Neuronal stem cell (in vitro differentiated cells): ENCODE measurements around the gene ANKRD62.
A peak's percentile ranks its signal among the peaks of the same experiment; 100 is the strongest.
"Not testable (repeated sequence)": the region's sequence is repeated elsewhere in the genome, so short reads cannot be mapped to it uniquely, and the experiment has no call there.

Experiments used
- DNase-seq: peaks from one replicate; pipeline ENCODE4 v3.0.0-alpha.2; 2013; ENCODE audit warnings: low spot score
- H2AFZ ChIP-seq: one replicate; pipeline ENCODE4 v1.6.1; 2013; ENCODE audit warnings: mild to moderate bottlenecking, low read length, inconsistent platforms
- H2AK5ac ChIP-seq: 2 replicates; pipeline ENCODE4 v1.6.1; 2013; ENCODE audit warnings: low read depth, mild to moderate bottlenecking, inconsistent platforms, low read length, moderate library complexity, mixed read lengths
- H2BK120ac ChIP-seq: 2 replicates; pipeline ENCODE4 v1.6.1; 2013; ENCODE audit warnings: low read depth, mild to moderate bottlenecking, inconsistent platforms, low read length, moderate library complexity, mixed read lengths
- H2BK12ac ChIP-seq: one replicate; pipeline ENCODE4 v1.6.1; 2013; ENCODE audit warnings: low read length, inconsistent platforms
- H2BK15ac ChIP-seq: 2 replicates; pipeline ENCODE4 v1.6.1; 2013; ENCODE audit warnings: mild to moderate bottlenecking, low read length, inconsistent platforms, mixed read lengths
- H2BK5ac ChIP-seq: one replicate; pipeline ENCODE4 v1.6.1; 2013; ENCODE audit warnings: inconsistent platforms, mild to moderate bottlenecking, low read length, moderate library complexity
- H3K14ac ChIP-seq: one replicate; pipeline ENCODE4 v1.6.1; 2013; ENCODE audit warnings: low read length, inconsistent platforms
- H3K18ac ChIP-seq: 2 replicates; pipeline ENCODE4 v1.6.1; 2013; ENCODE audit warnings: low read length, inconsistent platforms
- H3K23ac ChIP-seq: 2 replicates; pipeline ENCODE4 v1.6.1; 2013; ENCODE audit warnings: low read depth, mild to moderate bottlenecking, mixed read lengths, low read length, inconsistent platforms; ENCODE audit not compliant: poor library complexity
- H3K27ac ChIP-seq: replicated peaks from 3 replicates; pipeline ENCODE4 v1.5.1; 2013; ENCODE audit warnings: low read length, inconsistent platforms
- H3K27me3 ChIP-seq, 3 experiments: 2 replicates each; pipeline ENCODE4 v1.6.1; 2013; ENCODE audit warnings: low read length in 3 of 3, mild to moderate bottlenecking in 2 of 3, inconsistent platforms in 1 of 3, low read depth in 1 of 3, mixed read lengths in 1 of 3, moderate library complexity in 1 of 3; ENCODE audit not compliant: control insufficient read depth in 3 of 3, insufficient read depth in 3 of 3
- H3K36me3 ChIP-seq, 2 donors: replicated peaks in 1 of 2; 2 replicates each; pipeline ENCODE4 v1.6.1; 2013; ENCODE audit warnings: low read length in 2 of 2; ENCODE audit not compliant: control insufficient read depth in 2 of 2, insufficient read depth in 2 of 2
- H3K4ac ChIP-seq: 2 replicates; pipeline ENCODE4 v1.6.1; 2013; ENCODE audit warnings: inconsistent platforms, mild to moderate bottlenecking, low read length, moderate library complexity
- H3K4me1 ChIP-seq, 2 donors: 1 replicate in 1 of 2; 2 replicates in 1 of 2; pipeline ENCODE4 v1.6.1; 2013; ENCODE audit warnings: low read length in 2 of 2, low read depth in 1 of 2; ENCODE audit not compliant: control insufficient read depth in 2 of 2, insufficient read depth in 1 of 2
- H3K4me2 ChIP-seq: one replicate; pipeline ENCODE4 v1.6.1; 2013; ENCODE audit warnings: mild to moderate bottlenecking, low read length, inconsistent platforms; ENCODE audit not compliant: insufficient read depth, poor library complexity, severe bottlenecking
- H3K4me3 ChIP-seq, 2 donors: 2 replicates each; pipeline ENCODE4 v1.5.1; 2013; ENCODE audit warnings: low read length in 2 of 2, mild to moderate bottlenecking in 2 of 2, inconsistent platforms in 1 of 2, moderate library complexity in 1 of 2
- H3K79me1 ChIP-seq: one replicate; pipeline ENCODE4 v1.6.1; 2013; ENCODE audit warnings: low read depth, mild to moderate bottlenecking, inconsistent platforms, low read length, moderate library complexity
- H3K9ac ChIP-seq: one replicate; pipeline ENCODE4 v1.6.1; 2013; ENCODE audit warnings: mild to moderate bottlenecking, low read depth, low read length, inconsistent platforms; ENCODE audit not compliant: poor library complexity
- H3K9me3 ChIP-seq, 2 donors: replicated peaks in 1 of 2; 2 replicates each; pipeline versions ENCODE3 to v1.6.1; 2013; ENCODE audit warnings: low read length in 2 of 2, mild to moderate bottlenecking in 2 of 2, inconsistent platforms in 1 of 2, low read depth in 1 of 2, mixed read lengths in 1 of 2, moderate library complexity in 1 of 2; ENCODE audit not compliant: control insufficient read depth in 2 of 2, insufficient read depth in 1 of 2
- H4K8ac ChIP-seq: one replicate; pipeline ENCODE4 v1.6.1; 2013; ENCODE audit warnings: low read depth, mild to moderate bottlenecking, inconsistent platforms, low read length, moderate library complexity
- H4K91ac ChIP-seq: one replicate; pipeline ENCODE4 v1.6.1; 2013; ENCODE audit warnings: low read length, low read depth, mild to moderate bottlenecking, inconsistent platforms; ENCODE audit not compliant: poor library complexity
- WGBS, 2 donors: extraction: QIAGEN DNeasy Blood & Tissue Kit; methylation state at CpG; one replicate each; pipeline ENCODE4 v1.1.7; 2013; ENCODE audit warnings: missing lambda C conversion rate in 2 of 2, mixed read lengths in 1 of 2; ENCODE audit not compliant: insufficient read length in 2 of 2, insufficient replicate concordance in 1 of 2; ENCODE audit errors: extremely low coverage in 2 of 2; 5-methylcytosine and 5-hydroxymethylcytosine counted together

Gene ANKRD62

GRCh38 chr18:12074736-12075135 is 18.9 kb upstream of the ANKRD62 start:
- no peak overlapping the region for H3K14ac ChIP-seq

GRCh38 chr18:12076424-12077140 is 17.1 kb upstream of the ANKRD62 start:
- H3K4me3 ChIP-seq, result peak overlapping the region in 1 of 2 donors; percentile 37
- no peak overlapping the region for H3K14ac ChIP-seq
- no peak overlapping the region for H3K23ac ChIP-seq
- H3K4me2 ChIP-seq, result peak overlapping the region; percentile 40
- H3K79me1 ChIP-seq, result no peaks in the 10 kb centered on the region
- no peak for DNase-seq
- no peak overlapping the region for H2BK15ac ChIP-seq
- H3K27me3 ChIP-seq, result peaks cover 0 to 42% (median 0%) of the 10 kb centered on the region in 3 experiments
- no peak overlapping the region for H2AK5ac ChIP-seq
- H3K4ac ChIP-seq, result no peak overlapping the region
- H4K8ac ChIP-seq, result no peak overlapping the region
- peak overlapping the region; percentile 93 for H2AFZ ChIP-seq
- H3K18ac ChIP-seq, result no peak overlapping the region
- no peak overlapping the region for H2BK12ac ChIP-seq
- no peak overlapping the region for H2BK5ac ChIP-seq
- H3K4me1 ChIP-seq, result no peaks in the 10 kb centered on the region
- no peak overlapping the region for H3K9ac ChIP-seq
- H3K27ac ChIP-seq, result no peak overlapping the region
- no peak overlapping the region for H2BK120ac ChIP-seq
- WGBS, 2 donors, result no CpG with 5 or more reads among the region's 59 CpGs
- H3K9me3 ChIP-seq, result no peaks in the 10 kb centered on the region
- H3K36me3 ChIP-seq, result no peaks in the 10 kb centered on the region
- no peak overlapping the region for H4K91ac ChIP-seq

More at GRCh38 chr18:12074736-12075135, 18.9 kb upstream of the ANKRD62 start:
- H3K18ac ChIP-seq, result no peak overlapping the region
- H4K8ac ChIP-seq, result no peak overlapping the region
- H3K27me3 ChIP-seq, result peaks cover 0 to 45% (median 0%) of the 10 kb centered on the region in 3 experiments
- no peak overlapping the region for H3K4me3 ChIP-seq
- no peaks in the 10 kb centered on the region for H3K4me1 ChIP-seq
- H2BK120ac ChIP-seq, result no peak overlapping the region
- no peak overlapping the region for H3K23ac ChIP-seq
- DNase-seq, result no peak
- no peak overlapping the region for H2AFZ ChIP-seq
- no peak overlapping the region for H3K4me2 ChIP-seq
- H3K9ac ChIP-seq, result no peak overlapping the region
- H2BK12ac ChIP-seq, result no peak overlapping the region
- whole genome bisulfite sequencing, 2 donors, result no CpG with 5 or more reads among the region's 3 CpGs
- no peak overlapping the region for H2BK15ac ChIP-seq
- H3K27ac ChIP-seq, result no peak overlapping the region
- H3K4ac ChIP-seq, result no peak overlapping the region
- no peak overlapping the region for H2AK5ac ChIP-seq
- no peak overlapping the region for H4K91ac ChIP-seq
- H3K36me3 ChIP-seq, result no peaks in the 10 kb centered on the region
- no peak overlapping the region for H2BK5ac ChIP-seq
- no peaks in the 10 kb centered on the region for H3K79me1 ChIP-seq
- no peaks in the 10 kb centered on the region for H3K9me3 ChIP-seq

- not testable (repeated sequence) for H3K27ac ChIP-seq, H4K91ac ChIP-seq, H3K14ac ChIP-seq, H3K79me1 ChIP-seq, H3K4me3 ChIP-seq, H2BK15ac ChIP-seq, H4K8ac ChIP-seq, H3K23ac ChIP-seq, H3K18ac ChIP-seq, DNase-seq, H3K9ac ChIP-seq, H3K4me2 ChIP-seq, H3K4ac ChIP-seq, H2AFZ ChIP-seq, H3K4me1 ChIP-seq, H3K36me3 ChIP-seq, H3K9me3 ChIP-seq, H2BK12ac ChIP-seq, H2BK5ac ChIP-seq, H2BK120ac ChIP-seq, H2AK5ac ChIP-seq
- H3K27me3 ChIP-seq, result peaks cover 0 to 37% (median 0%) of the 10 kb centered on the region in 3 experiments
- WGBS, 2 donors, result no CpG with 5 or more reads among the region's 4 CpGs
Measured at GRCh38 chr18:12077994-12078393, 15.6 kb upstream of the ANKRD62 start.

GRCh38 chr18:12079491-12080237 is 14.0 kb upstream of the ANKRD62 start:
- DNase-seq, result no peak
- no peaks in the 10 kb centered on the region for H3K36me3 ChIP-seq
- no CpG with 5 or more reads among the region's 6 CpGs for WGBS, 2 donors
- H3K27ac ChIP-seq, result no peak overlapping the region
- H3K9me3 ChIP-seq, result no peaks in the 10 kb centered on the region
- H2AK5ac ChIP-seq, result no peak overlapping the region
- no peak overlapping the region for H3K14ac ChIP-seq
- no peak overlapping the region for H3K9ac ChIP-seq
- H2BK5ac ChIP-seq, result no peak overlapping the region
- H2AFZ ChIP-seq, result no peak overlapping the region
- no peaks in the 10 kb centered on the region for H3K79me1 ChIP-seq
- H2BK15ac ChIP-seq, result no peak overlapping the region
- no peak overlapping the region for H4K91ac ChIP-seq
- no peak overlapping the region for H3K4me3 ChIP-seq
- no peak overlapping the region for H3K4ac ChIP-seq
- H2BK12ac ChIP-seq, result no peak overlapping the region
- H3K23ac ChIP-seq, result no peak overlapping the region
- H3K18ac ChIP-seq, result no peak overlapping the region
- H4K8ac ChIP-seq, result no peak overlapping the region
- H3K4me1 ChIP-seq, result no peaks in the 10 kb centered on the region
- H2BK120ac ChIP-seq, result no peak overlapping the region
- no peak overlapping the region for H3K4me2 ChIP-seq
- peaks cover 0 to 28% (median 0%) of the 10 kb centered on the region in 3 experiments for H3K27me3 ChIP-seq
